HCT116 (cell line): ENCODE measurements around the gene KCTD15. TPM values are rescaled to one million over a fixed set of nuclear protein-coding genes. Genes with fewer than 3 reads are reported as not detected.

ENCODE experiments used
- ATAC-seq: fragments of 200-7000 bp; cut with Tn5 transposase; 2 replicates; pipeline ENCODE4 v1.9.1; 2020; ENCODE audit warnings: mild to moderate bottlenecking, moderate library complexity
- BruUV-seq: library from RNA; stranded (reverse); fragments of 400-500 nt; replicated peaks from 2 replicates; lab custom pipeline; 2021; lab: Mats Ljungman, UMichigan
- CTCF ChIA-PET: fragments of 300-600 bp; sonication (Branson Sonifier 250); formaldehyde crosslinking; loops from one replicate; lab custom pipeline; 2021; ENCODE audit warnings: antibody characterized with exemption; lab: Charles Lee
- POLR2A ChIA-PET: fragments of 300-600, 350-600 bp; sonication (Branson Sonifier 250); formaldehyde crosslinking; loops from one replicate; lab custom pipeline; 2021; ENCODE audit warnings: antibody characterized with exemption; lab: Charles Lee
- RAD21 ChIA-PET, 2 experiments: fragments of 300-600 bp; sonication (Branson Sonifier 250); formaldehyde crosslinking; loops; one replicate each; lab custom pipeline; 2023; ENCODE audit warnings: low total read pairs in 2 of 2; ENCODE audit not compliant: uncharacterized antibody in 2 of 2, unreplicated experiment in 2 of 2, low non-redundant PET in 1 of 2; lab: Charles Lee
- DNase-seq: peaks from one replicate; pipeline ENCODE4 v3.0.0-alpha.2; 2010; ENCODE audit warnings: low read depth, low spot score
- H2AFZ ChIP-seq: fragments of 200-600 bp; shearing (Covaris generic), sonication (generic); 2 replicates; pipeline ENCODE4 v1.6.1; 2017; ENCODE audit warnings: low read depth, mixed run types, mixed read lengths, antibody characterized with exemption, low read length; ENCODE audit not compliant: poor library complexity, severe bottlenecking
- H3K27ac ChIP-seq: 2 replicates; pipeline ENCODE4 v1.5.1; 2012; ENCODE audit warnings: low read depth, low read length
- H3K27me3 ChIP-seq: fragments of 200-600 bp; sonication (generic); 2 replicates; pipeline ENCODE4 v1.6.1; 2016; ENCODE audit warnings: mixed run types, low read length, mixed read lengths; ENCODE audit not compliant: insufficient read depth
- H3K36me3 ChIP-seq, 2 experiments: fragments of 200-500 bp in 1 of 2; fragments of 200-600 bp in 1 of 2; sonication (Bioruptor generic) in 1 of 2; sonication (generic) in 1 of 2; 2 replicates each; pipeline versions ENCODE4 v1.5.1 to v1.6.1; 2014 to 2016; ENCODE audit warnings: low read length in 2 of 2, inconsistent platforms in 1 of 2, mixed read lengths in 1 of 2, mixed run types in 1 of 2; ENCODE audit not compliant: insufficient read depth in 2 of 2, control insufficient read depth in 1 of 2
- H3K4me1 ChIP-seq, 2 experiments: fragments of 200-600 bp in 1 of 2; sonication (generic) in 1 of 2; 2 replicates each; pipeline versions ENCODE4 v1.5.1 to v1.6.1; 2012 to 2017; ENCODE audit warnings: low read length in 2 of 2, inconsistent platforms in 1 of 2, mild to moderate bottlenecking in 1 of 2, mixed read lengths in 1 of 2, mixed run types in 1 of 2, moderate library complexity in 1 of 2; ENCODE audit not compliant: insufficient read depth in 2 of 2, control insufficient read depth in 1 of 2
- H3K4me2 ChIP-seq: fragments of 200-600 bp; sonication (generic); 2 replicates; pipeline ENCODE4 v1.6.1; 2017; ENCODE audit warnings: mixed run types, low read length, mixed read lengths
- H3K4me3 ChIP-seq, 2 experiments: fragments of 200-600 bp in 1 of 2; sonication (generic) in 1 of 2; replicated peaks in 1 of 2; 2 replicates each; pipeline ENCODE4 v1.5.1; 2011 to 2016; ENCODE audit warnings: low read length in 2 of 2, control low read depth in 1 of 2, low read depth in 1 of 2, mild to moderate bottlenecking in 1 of 2, mixed read lengths in 1 of 2, mixed run types in 1 of 2
- H3K79me2 ChIP-seq: fragments of 200-600 bp; sonication (generic); 2 replicates; pipeline ENCODE4 v1.6.1; 2017; ENCODE audit warnings: mild to moderate bottlenecking, mixed run types, low read length, moderate library complexity, mixed read lengths; ENCODE audit not compliant: insufficient read depth
- H3K9ac ChIP-seq: fragments of 200-600 bp; sonication (generic); 2 replicates; pipeline ENCODE4 v1.6.1; 2016; ENCODE audit warnings: low read length, mixed read lengths
- H3K9me2 ChIP-seq: fragments of 200-600 bp; sonication (generic), shearing (Covaris generic); 2 replicates; pipeline ENCODE4 v1.6.1; 2017; ENCODE audit warnings: mixed run types, mild to moderate bottlenecking, moderate library complexity; ENCODE audit not compliant: insufficient read depth
- H3K9me3 ChIP-seq, 2 experiments: fragments of 200-500 bp in 1 of 2; fragments of 200-600 bp in 1 of 2; sonication (Bioruptor generic) in 1 of 2; sonication (generic) in 1 of 2; 2 replicates each; pipeline ENCODE4 v1.6.1; 2014 to 2017; ENCODE audit warnings: low read length in 2 of 2, mixed read lengths in 2 of 2, inconsistent platforms in 1 of 2, low read depth in 1 of 2, mild to moderate bottlenecking in 1 of 2, mixed run types in 1 of 2, moderate library complexity in 1 of 2; ENCODE audit not compliant: control insufficient read depth in 1 of 2, insufficient read depth in 1 of 2
- H4K20me1 ChIP-seq: fragments of 200-600 bp; sonication (generic), shearing (Covaris generic); 2 replicates; pipeline ENCODE4 v1.6.1; 2017; ENCODE audit warnings: mixed run types, mild to moderate bottlenecking, moderate library complexity; ENCODE audit not compliant: insufficient read depth
- CTCF ChIP-seq, 3 experiments: fragments of 200-600 bp in 1 of 3; sonication (generic) in 1 of 3; IDR thresholded peaks in 2 of 3; conservative IDR thresholded peaks in 1 of 3; 2 replicates each; pipeline ENCODE4 v1.5.1; 2012 to 2017; ENCODE audit warnings: low read depth in 2 of 3, low read length in 2 of 3, antibody characterized with exemption in 1 of 3, borderline replicate concordance in 1 of 3, control low read depth in 1 of 3, mild to moderate bottlenecking in 1 of 3, mixed read lengths in 1 of 3, mixed run types in 1 of 3, moderate library complexity in 1 of 3; ENCODE audit not compliant: insufficient read depth in 1 of 3
- FOSL1 ChIP-seq: IDR thresholded peaks from 2 replicates; pipeline ENCODE4 v1.6.1; 2012; ENCODE audit warnings: low read depth
- JUND ChIP-seq: IDR thresholded peaks from 2 replicates; pipeline ENCODE4 v1.6.1; 2012
- POLR2A ChIP-seq: IDR thresholded peaks from 2 replicates; pipeline ENCODE4 v1.7.0; 2011; ENCODE audit warnings: borderline replicate concordance; ENCODE audit not compliant: insufficient read depth, insufficient read length; ENCODE audit errors: extremely low read depth
- RAD21 ChIP-seq: IDR thresholded peaks from 2 replicates; pipeline ENCODE4 v1.6.1; 2012; ENCODE audit warnings: low read depth, mild to moderate bottlenecking
- SP1 ChIP-seq: IDR thresholded peaks from 2 replicates; pipeline ENCODE4 v1.6.1; 2012; ENCODE audit warnings: low read depth
- SRF ChIP-seq: IDR thresholded peaks from 2 replicates; pipeline ENCODE4 v1.6.1; 2012; ENCODE audit warnings: low read depth
- TCF7L2 ChIP-seq: IDR thresholded peaks from 2 replicates; pipeline ENCODE4 v1.7.0; 2011; ENCODE audit warnings: borderline replicate concordance, inconsistent platforms; ENCODE audit not compliant: insufficient read depth, insufficient read length; ENCODE audit errors: extremely low read depth
- ZBTB33 ChIP-seq: IDR thresholded peaks from 2 replicates; pipeline ENCODE4 v1.6.1; 2011; ENCODE audit warnings: mild to moderate bottlenecking, low read length, moderate library complexity; ENCODE audit not compliant: insufficient replicate concordance; ENCODE audit errors: extremely low read depth
- intact Hi-C: fragments of 100-400 bp; cut with micrococcal nuclease; formaldehyde crosslinking; loops from 2 replicates; pipeline ENCODE4 v1.10.0; 2022
- total RNA-seq: library from RNA; stranded (reverse); gene quantifications from one replicate; pipeline ENCODE4 v1.2.1, GENCODE V29; 2021; ENCODE audit not compliant: unreplicated experiment
- TF ChIP-seq, protein P1 (sequence below): IDR thresholded peaks from 2 replicates; pipeline ENCODE4 v1.6.1; 2012
- TF ChIP-seq, protein P2 (sequence below): IDR thresholded peaks from 2 replicates; pipeline ENCODE4 v1.6.1; 2012

KCTD15 gene
- total RNA-seq, 1 experiment from 2014 or later: 29.2 TPM

DNA sequence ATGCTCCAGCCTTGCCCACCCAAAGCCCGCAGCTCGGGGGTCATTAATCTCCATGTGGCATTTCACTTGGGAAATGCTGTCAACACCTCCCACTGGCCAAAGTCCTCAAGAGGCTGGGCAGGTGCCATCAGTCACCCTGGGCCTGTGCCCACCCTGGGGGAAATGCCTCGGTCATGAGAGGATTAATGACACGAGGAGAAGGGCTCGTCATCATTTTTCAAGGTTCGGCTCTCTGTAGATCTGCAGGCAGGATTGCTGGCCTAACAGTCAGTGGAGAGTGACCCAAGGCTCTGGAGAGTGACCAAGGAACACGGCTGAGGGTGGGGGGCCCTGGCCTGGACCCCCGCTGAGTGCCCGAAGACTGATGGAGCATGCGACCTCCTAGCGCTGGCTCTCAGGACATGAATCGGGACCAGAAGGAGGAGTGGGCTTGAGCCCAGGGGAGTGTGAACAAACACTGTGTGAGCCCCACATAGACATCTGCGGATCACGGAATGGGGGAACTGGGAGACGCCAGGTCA, 15.2 kb upstream of the KCTD15 start:
- no peak for ATAC-seq
- no peak overlapping the region for H3K4me2 ChIP-seq
- CTCF ChIA-PET: no interaction called here

More for the DNA sequence above, 15.2 kb upstream of the KCTD15 start:
- ChIA-PET RAD21 (no interaction called here), POLR2A (no interaction called here)
- Histone ChIP-seq H4K20me1 (no peaks in the 10 kb centered on the region), H3K9me3 (no peaks in the 10 kb centered on the region), H3K79me2 (no peaks in the 10 kb centered on the region), H3K36me3 (no peaks in the 10 kb centered on the region), H3K27me3 (no peaks in the 10 kb centered on the region), H2AFZ (no peak overlapping the region), H3K27ac (no peak overlapping the region), H3K9ac (no peak overlapping the region), H3K9me2 (no peaks in the 10 kb centered on the region), H3K4me1 (peaks cover 0 to 4% of the 10 kb centered on the region in 2 experiments; a peak in 1 of 4 replicates), H3K4me3 (no peak overlapping the region)
- intact Hi-C loops: no loop called here
- TF ChIP-seq ZBTB33: no peak
- TF ChIP-seq, protein P1, sequence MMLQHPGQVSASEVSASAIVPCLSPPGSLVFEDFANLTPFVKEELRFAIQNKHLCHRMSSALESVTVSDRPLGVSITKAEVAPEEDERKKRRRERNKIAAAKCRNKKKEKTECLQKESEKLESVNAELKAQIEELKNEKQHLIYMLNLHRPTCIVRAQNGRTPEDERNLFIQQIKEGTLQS: no peak
- TF ChIP-seq FOSL1: no peak
- no peak for TF ChIP-seq RAD21
- no peak for TF ChIP-seq CTCF (IDR thresholded peaks at IDR 0.05 in 2 of 3, conservative IDR thresholded peaks at IDR 0.05 in 1 of 3; ENCODE audit: borderline replicate concordance in 1 of 3, insufficient read depth in 1 of 3, low read depth in 2 of 3, low read length in 2 of 3)
- TF ChIP-seq, protein P2, sequence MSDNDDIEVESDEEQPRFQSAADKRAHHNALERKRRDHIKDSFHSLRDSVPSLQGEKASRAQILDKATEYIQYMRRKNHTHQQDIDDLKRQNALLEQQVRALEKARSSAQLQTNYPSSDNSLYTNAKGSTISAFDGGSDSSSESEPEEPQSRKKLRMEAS: no peak
- TF ChIP-seq TCF7L2: no peak
- no peak for TF ChIP-seq SP1
- no peak for TF ChIP-seq POLR2A
- TF ChIP-seq SRF: no peak
- no peak for TF ChIP-seq JUND
- BruUV-seq: no TSS peak
- DNase-seq: no peak
